Measurements from ENCODE around the gene ZNF165.
"Not testable (repeated sequence)": the region's sequence is repeated elsewhere in the genome, so short reads cannot be mapped to it uniquely, and the experiment has no call there.

The ZNF165 gene

DNA sequence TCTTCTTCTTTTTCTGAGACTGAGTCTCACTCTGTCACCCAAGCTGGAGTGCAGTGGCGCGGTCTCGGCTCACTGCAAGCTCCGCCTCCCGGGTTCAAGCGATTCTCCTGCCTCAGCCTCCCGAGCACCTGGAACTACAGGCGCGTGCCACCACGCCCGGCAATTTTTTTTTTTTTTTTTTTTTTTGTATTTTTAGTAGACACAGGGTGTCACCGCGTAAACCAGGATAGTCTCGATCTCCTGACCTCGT, at the start of gene ZNF165:
TSS of gene ZNF165 (plus strand) at position 188 of the 250 bp plus-strand sequence. CDS start 4,913 bp downstream, outside the sequence.
- DNase-seq = not testable (repeated sequence)

DNA sequence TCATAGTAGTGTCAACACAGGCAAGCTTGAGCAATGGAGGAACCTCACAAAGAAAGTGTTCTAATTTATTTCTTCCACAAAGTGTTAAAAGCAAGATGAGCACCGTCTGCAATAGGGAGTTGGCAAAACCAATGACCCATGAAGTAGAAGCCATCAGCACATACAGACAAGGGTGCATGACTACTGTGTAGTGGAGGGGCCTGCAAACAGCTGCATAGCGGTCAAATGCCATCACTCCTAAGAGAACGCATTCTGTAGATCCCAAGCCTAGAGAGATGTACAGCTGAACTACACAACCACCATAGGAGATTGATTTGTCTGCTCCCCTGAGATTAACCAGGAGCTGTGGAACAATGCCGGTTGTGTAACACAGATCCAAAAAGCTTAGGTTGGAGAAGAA, 26.8 kb upstream of the ZNF165 start:
- DNase-seq = no peak

DNA sequence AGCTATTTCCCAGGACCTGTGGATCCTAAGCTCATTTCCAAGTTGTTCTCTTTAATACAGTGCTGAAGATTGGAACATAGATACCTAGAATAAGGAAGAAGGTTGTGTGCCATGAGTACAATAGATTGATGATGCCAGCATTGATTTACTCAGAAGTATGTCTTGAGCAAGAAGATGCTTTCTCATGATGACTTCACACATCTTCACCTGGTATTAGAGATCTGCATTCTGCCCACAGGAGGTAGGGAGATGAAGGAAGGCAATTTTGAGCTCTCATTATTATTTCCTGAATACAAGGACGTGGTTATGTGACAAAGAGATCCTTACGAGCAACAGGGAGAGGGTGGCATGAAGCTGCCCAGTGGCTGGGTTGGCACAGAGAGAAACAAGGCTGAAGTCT, 20.0 kb upstream of the ZNF165 start:
- no peak for DNase-seq

DNA sequence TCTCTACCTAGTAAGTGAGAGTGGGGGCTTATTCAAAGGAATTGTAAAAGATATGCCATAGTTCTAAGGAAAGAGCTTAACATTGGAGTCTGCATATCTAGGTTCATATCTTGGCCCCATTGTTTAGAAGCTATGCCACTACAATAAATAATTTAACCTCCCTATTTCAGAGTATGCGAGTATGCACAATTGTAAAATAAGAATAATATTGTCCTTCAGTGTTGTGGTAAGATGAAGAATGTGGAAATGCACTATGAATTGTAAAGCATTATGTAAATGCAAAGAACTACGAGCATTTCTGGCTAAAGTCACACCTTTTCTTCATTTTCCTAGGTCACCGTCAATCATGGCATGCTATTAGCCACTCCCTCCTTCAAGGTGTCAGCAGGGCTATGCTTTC, 16.1 kb upstream of the ZNF165 start:
- DNase-seq = no peak

- DNase-seq = no peak
Observed at GRCh38 chr6:28068067-28068466, 12.3 kb upstream of the ZNF165 start.

DNA sequence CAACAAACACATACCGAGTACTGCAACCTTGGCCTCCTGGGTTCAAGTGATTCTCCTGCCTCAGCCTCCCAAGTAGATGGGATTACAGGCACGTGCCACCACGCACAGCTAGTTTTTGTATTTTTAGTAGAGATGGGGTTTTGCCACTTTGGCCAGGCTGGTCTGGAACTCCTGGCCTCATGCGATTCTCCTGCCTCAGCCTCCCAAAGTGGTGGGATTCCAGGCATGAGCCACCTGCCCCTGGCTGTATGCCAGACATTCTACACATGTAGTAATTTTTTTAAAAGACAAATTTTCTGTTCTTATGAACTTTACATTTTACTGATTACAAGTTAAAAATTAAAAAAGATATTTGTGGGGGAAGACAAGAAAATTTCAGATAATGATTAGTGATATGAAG, 9.4 kb upstream of the ZNF165 start:
- DNase-seq = not testable (repeated sequence)

- no peak for DNase-seq
Observed at GRCh38 chr6:28078050-28078449, 2.3 kb upstream of the ZNF165 start.

- DNase-seq = no peak
Observed at GRCh38 chr6:28078836-28079235, 1.5 kb upstream of the ZNF165 start.

DNA sequence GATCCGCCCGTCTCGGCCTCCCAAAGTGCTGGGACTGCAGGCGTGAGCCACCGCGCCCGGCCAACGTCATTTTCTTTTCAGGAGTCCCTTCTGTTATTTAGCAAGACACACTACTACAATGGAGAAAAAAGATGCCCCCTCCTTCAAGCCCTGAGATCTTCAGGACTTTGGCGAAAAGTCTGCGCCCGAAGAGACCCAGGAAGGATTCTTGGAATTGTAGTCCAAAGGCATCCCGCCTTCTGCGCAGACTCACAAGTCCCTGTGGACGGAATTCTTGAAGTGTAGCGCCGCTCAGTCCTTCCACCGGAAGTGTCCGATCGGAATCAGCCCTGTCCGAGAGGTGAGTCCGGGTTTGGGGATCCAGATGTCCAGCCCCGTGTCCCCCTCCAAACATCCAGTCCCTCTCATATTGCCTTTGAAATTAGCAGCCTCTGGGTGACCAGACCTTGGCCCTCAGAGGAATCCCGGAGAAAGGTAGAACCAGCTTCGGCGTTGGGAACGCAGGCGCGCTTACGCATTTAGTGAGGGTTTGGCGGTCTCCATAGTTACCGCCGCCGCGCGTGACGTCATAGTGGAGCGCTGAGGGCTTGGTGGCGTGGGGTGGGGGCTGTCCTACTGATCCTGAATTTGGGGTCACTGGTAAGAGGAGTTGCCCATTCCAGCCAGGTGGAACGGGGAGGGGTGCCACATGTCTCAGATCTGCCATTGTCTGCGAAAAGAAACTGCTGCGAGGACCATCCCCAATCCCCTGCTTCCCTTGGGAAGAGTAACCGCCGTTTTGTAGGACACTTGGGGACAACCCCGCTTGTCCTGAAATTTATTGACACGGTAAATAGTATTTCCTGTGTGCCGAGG, 490 bp downstream of the ZNF165 start:
- peak; percentile 94 for DNase-seq

DNA sequence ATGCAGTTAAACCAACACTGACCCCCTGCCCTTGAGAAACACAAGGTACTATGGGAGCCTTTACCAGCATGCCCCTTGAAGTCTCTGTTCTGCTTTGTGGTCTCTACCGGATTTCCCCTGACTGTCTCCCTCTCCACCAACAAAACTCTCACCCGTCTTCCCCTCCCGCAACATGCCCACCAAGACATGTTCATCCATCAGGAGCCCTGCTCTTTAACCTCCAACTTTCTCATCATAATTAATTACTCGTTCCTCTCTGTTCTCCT, 1.1 kb downstream of the ZNF165 start:
- DNase-seq = no peak

DNA sequence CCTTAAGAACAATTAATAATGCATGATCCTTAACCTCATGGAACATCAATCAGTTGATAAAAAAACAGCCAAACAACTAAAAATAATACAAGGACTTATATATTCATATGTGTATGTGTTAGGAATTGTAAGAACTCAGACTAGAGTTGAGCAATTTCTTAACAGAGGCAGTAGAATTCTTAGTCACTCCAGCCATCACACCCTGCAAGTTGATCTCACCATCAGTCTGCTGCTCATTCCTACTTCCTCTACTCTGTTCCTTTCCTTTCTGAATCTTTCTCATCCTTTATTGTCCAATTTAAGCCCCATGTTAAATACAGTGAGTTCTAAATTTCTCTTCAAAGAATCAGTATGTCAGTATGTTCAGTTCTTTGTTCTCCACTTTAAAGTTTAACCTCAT, 2.6 kb downstream of the ZNF165 start:
- DNase-seq = no peak

DNA sequence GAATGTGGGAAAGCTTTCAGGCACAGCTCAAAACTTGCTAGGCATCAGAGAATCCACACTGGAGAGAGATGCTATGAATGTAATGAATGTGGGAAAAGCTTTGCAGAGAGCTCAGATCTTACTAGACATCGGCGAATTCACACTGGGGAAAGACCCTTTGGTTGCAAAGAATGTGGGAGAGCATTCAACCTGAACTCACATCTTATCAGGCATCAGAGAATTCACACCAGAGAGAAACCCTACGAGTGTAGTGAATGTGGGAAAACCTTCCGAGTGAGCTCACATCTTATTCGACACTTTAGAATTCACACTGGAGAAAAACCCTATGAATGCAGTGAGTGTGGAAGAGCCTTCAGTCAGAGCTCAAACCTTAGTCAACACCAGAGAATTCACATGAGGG, 8.7 kb downstream of the ZNF165 start:
- DNase-seq = no peak

DNA sequence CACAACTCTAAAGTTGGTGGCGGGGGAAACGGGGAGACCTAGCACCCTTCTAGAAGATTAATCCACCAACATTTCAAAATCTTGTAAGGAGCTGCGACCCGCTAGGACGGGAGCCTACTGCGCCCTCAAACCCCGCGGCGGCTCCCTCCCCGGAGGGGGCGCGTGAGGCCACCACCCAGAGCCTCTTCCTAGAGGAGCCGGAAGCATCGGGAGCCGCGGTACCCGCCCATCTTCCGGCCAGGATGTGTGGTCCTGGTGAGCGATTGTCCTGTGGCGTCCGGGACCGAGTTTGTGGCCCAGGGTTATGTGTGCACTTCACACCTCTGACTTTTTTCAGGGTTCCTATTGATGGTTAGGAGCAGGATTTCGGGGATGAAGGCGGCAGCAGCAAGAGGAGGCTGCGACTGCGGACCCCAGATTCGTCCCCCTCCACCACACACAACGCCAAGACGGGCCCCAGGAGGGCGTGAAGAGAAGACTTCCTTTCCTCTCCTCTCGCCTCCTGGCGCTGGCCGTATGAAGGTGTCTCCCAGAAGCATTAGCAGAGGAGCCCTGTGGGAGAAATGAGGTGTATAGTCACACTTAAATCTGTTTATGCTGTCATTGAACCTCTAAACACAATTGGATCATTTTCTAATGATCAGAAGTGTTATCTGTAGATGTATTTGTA, 10.7 kb downstream of the ZNF165 start:
- DNase-seq = no peak

- DNase-seq = not testable (repeated sequence)
Observed at GRCh38 chr6:28102222-28102621, 21.9 kb downstream of the ZNF165 start.

GRCh38 chr6:28102699-28103098, 22.3 kb downstream of the ZNF165 start:
- not testable (repeated sequence) for DNase-seq

DNA sequence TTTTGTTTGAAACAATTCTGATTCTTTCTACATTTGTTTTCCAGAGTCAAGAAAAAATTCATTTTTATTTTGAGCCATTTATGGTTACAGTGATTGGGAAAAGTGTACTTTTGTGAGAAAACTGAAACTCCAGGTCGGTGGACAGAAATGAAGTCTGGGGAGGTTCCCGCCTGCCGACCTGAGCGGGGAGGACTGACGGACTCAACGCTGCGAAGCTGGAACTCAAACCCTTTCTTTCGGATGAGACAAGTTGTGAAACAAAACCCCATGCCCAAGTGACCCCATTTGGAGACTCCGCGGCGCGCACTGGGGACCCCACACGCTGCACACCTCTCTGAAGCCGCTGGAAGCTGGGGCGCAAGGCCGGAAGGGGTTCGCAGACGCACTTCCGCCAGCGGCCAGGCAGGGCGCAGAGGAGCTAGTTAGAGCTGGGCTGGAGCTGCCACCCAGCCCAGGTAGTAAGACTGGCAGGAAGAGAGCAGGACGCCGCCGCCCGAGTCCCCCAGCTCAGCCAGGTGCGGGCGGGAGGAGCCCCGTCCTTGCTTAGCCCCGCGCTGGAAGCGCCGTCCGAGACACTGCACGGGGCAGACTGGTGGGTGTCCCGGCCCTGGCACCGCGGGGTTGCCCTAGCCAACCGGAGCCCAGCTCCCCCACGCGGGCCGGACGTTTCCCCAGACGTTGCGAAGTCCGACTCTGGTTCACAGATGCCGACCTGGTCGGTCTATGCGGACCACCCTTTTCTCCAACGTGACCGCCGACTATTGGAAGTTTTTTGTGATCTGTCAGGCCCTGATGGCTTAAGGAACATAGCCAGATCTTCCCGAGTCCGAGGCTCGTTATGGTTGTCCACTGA, 24.2 kb downstream of the ZNF165 start:
- peak; percentile 86 for DNase-seq

- DNase-seq = no peak
Observed at GRCh38 chr6:28105245-28105639, 24.9 kb downstream of the ZNF165 start.

GRCh38 chr6:28107506-28107905, 27.1 kb downstream of the ZNF165 start:
- DNase-seq = no peak

- DNase-seq = no peak
Observed at GRCh38 chr6:28111964-28112363, 31.6 kb downstream of the ZNF165 start.

DNA sequence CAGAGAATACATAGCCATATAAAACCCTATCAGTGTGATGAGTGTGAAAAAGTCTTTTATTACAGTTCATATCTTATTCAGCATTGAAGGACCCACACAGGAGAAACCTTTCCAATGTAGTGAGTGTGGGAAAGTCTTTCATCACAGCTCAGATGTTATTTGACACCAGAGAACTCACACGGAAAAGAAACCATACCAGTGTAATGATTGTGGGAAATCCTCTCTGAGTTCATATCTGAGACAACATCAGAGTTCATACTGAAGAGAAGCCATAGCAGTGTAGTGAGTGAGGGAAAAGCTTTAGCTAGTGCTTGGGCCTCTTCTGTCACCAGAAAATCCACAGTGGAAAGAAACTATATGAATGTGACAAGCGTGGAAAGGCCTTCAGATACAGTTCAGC, 35.4 kb downstream of the ZNF165 start:
- DNase-seq = no peak

GRCh38 chr6:28117386-28118050, 37.1 kb downstream of the ZNF165 start:
- no peak for DNase-seq

- no peak for DNase-seq
Observed at GRCh38 chr6:28118217-28118616, 37.8 kb downstream of the ZNF165 start.

DNA sequence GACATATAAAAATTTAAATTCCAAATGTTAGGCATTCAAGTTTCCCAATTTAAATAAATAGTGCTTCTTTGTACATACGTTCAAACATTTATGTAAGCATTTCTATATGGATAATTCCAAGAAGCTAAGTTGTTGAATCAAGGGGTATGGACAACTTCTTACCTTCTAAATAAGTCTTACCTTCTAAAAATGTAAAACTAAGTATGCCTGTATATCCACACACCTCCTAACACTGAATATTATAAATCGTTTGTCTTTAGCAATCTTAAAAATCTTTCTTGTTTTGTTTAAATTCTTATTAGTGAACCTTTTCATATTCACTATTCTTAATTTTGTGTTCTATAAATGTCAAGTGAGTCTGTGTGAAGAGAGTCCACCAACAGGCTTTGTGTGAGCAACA, 41.5 kb downstream of the ZNF165 start:
- DNase-seq = no peak

Measured in stimulated activated CD8-positive, alpha-beta memory T cell treated with anti-CD3 and anti-CD28 coated beads, Interleukin-4, amount 100 ng/mL, for 48 hours (primary cell).